KMS-11 (cell line): Measurements from ENCODE around the gene PIGV.

Experiments used
- H2AFZ ChIP-seq: fragments of 200-600 bp; sonication (generic); 2 replicates; pipeline ENCODE4 v1.6.1; 2016; ENCODE audit warnings: antibody characterized with exemption, mixed run types, low read depth
- H3K27ac ChIP-seq: fragments of 200-600 bp; sonication (generic); 2 replicates; pipeline ENCODE4 v1.6.1; 2016; ENCODE audit warnings: mild to moderate bottlenecking, mixed run types
- H3K27me3 ChIP-seq: fragments of 200-600 bp; sonication (generic); 2 replicates; pipeline ENCODE4 v1.6.1; 2017; ENCODE audit warnings: mild to moderate bottlenecking, low read depth, mixed run types, moderate library complexity; ENCODE audit not compliant: insufficient read depth
- H3K36me3 ChIP-seq: fragments of 200-600 bp; sonication (generic); 2 replicates; pipeline ENCODE4 v1.6.1; 2017; ENCODE audit warnings: mild to moderate bottlenecking, mixed run types; ENCODE audit not compliant: insufficient read depth
- H3K4me1 ChIP-seq: fragments of 200-600 bp; sonication (generic); 2 replicates; pipeline ENCODE4 v1.6.1; 2016; ENCODE audit warnings: mild to moderate bottlenecking, low read depth, mixed run types; ENCODE audit not compliant: poor library complexity, severe bottlenecking
- H3K4me2 ChIP-seq: fragments of 200-600 bp; sonication (generic); 2 replicates; pipeline ENCODE4 v1.7.0; 2016; ENCODE audit warnings: mild to moderate bottlenecking, mixed run types
- H3K4me3 ChIP-seq: fragments of 200-600 bp; sonication (generic); IDR thresholded peaks from 2 replicates; pipeline ENCODE4 v1.6.1; 2017; ENCODE audit warnings: low read depth, low read length, mixed read lengths; ENCODE audit not compliant: insufficient read depth
- H3K79me2 ChIP-seq: fragments of 200-600 bp; sonication (generic); 2 replicates; pipeline ENCODE4 v1.6.1; 2016; ENCODE audit warnings: low read depth, mixed run types; ENCODE audit not compliant: insufficient read depth
- H3K9ac ChIP-seq: fragments of 200-600 bp; sonication (generic); 2 replicates; pipeline ENCODE4 v1.6.1; 2016; ENCODE audit warnings: mild to moderate bottlenecking, mixed run types
- H4K20me1 ChIP-seq: fragments of 200-600 bp; sonication (generic); 2 replicates; pipeline ENCODE4 v1.6.1; 2016; ENCODE audit warnings: mild to moderate bottlenecking, mixed run types; ENCODE audit not compliant: insufficient read depth
- CTCF ChIP-seq: fragments of 200-600 bp; sonication (generic); conservative IDR thresholded peaks from 2 replicates; pipeline ENCODE4 v1.6.1; 2017; ENCODE audit warnings: low read depth, mild to moderate bottlenecking, antibody characterized with exemption, low read length, moderate library complexity, mixed read lengths

PIGV gene

GRCh38 chr1:26787706-26788514 lies at the start of gene PIGV:
Gene PIGV, plus strand, starts transcription at chr1:26787950. Its CDS starts 2,866 bp downstream, at chr1:26790816.
- Histone ChIP-seq H3K4me1 (peaks cover 53% of the 10 kb centered on the region), H3K27me3 (peaks cover 10% of the 10 kb centered on the region), H3K9ac (peak within 1 kb of the TSS; percentile 64; the same call in 1 of the 2 replicates), H2AFZ (peak within 1 kb of the TSS; percentile 91), H3K27ac (peak within 1 kb of the TSS; percentile 65), H3K4me3 (peak within 1 kb of the TSS; percentile 81), H3K36me3 (no peaks in the 10 kb centered on the region), H3K4me2 (peak within 1 kb of the TSS; percentile 98), H3K79me2 (peaks cover 4% of the 10 kb centered on the region; the same call in 1 of the 2 replicates), H4K20me1 (no peaks in the 10 kb centered on the region; the same call in 1 of the 2 replicates)
- no peak for TF ChIP-seq CTCF

DNA sequence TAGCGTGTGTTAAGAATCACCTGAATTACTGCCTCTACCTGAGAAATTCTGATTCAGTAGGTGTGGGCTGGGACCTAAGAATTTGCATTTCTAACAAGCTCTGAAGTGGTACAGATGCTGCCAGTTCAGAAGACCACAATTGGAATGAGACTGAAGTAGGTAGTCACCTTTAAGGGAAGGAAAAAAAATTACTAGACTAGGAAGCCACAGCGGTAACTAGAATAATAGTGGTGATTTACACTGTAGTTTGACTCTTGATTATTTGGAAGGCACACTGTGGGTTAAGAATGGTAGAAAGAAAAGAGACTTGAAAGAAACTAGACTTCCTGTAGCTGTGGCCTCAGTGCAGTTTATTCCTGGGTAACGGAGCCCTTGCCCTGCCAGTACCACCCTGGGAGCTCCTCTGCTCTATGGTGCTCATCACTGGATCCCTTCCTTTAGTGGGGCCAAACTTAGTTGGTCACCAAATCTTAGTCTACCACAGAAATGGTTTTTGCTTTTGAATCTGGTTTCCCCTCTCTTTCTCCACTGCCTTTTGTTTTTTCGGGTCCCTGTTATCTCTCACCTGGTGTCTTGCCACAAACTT lies 48.3 kb upstream of the PIGV start:
- H3K9ac ChIP-seq, result no peak overlapping the region
- no peaks in the 10 kb centered on the region for H3K27me3 ChIP-seq
- peaks cover 73% of the 10 kb centered on the region; the same call in 1 of the 2 replicates for H3K79me2 ChIP-seq
- H3K4me2 ChIP-seq, result no peak overlapping the region
- H3K27ac ChIP-seq, result peak overlapping the region; percentile 4; the same call in 1 of the 2 replicates
- H3K4me3 ChIP-seq, result no peak overlapping the region
- H2AFZ ChIP-seq, result no peak overlapping the region
- peaks cover 87% of the 10 kb centered on the region for H3K4me1 ChIP-seq
- peaks cover 10% of the 10 kb centered on the region; the same call in 1 of the 2 replicates for H4K20me1 ChIP-seq
- peaks cover 10% of the 10 kb centered on the region; the same call in 1 of the 2 replicates for H3K36me3 ChIP-seq
- TF ChIP-seq CTCF, result no peak

GRCh38 chr1:26740023-26740634 lies 47.6 kb upstream of the PIGV start:
- H2AFZ ChIP-seq, result no peak overlapping the region
- no peaks in the 10 kb centered on the region for H3K27me3 ChIP-seq
- no peak for TF ChIP-seq CTCF
- peak overlapping the region; percentile 29; the same call in 1 of the 2 replicates for H3K4me2 ChIP-seq
- H3K36me3 ChIP-seq, result peaks cover 10% of the 10 kb centered on the region; the same call in 1 of the 2 replicates
- no peak overlapping the region for H3K9ac ChIP-seq
- H3K79me2 ChIP-seq, result peaks cover 73% of the 10 kb centered on the region; the same call in 1 of the 2 replicates
- H3K4me3 ChIP-seq, result no peak overlapping the region
- H4K20me1 ChIP-seq, result peaks cover 10% of the 10 kb centered on the region; the same call in 1 of the 2 replicates
- peak overlapping the region; percentile 4; the same call in 1 of the 2 replicates for H3K27ac ChIP-seq
- peaks cover 87% of the 10 kb centered on the region for H3K4me1 ChIP-seq

GRCh38 chr1:26740952-26741351 lies 46.8 kb upstream of the PIGV start:
- H3K27ac ChIP-seq, result no peak overlapping the region
- H4K20me1 ChIP-seq, result peaks cover 10% of the 10 kb centered on the region; the same call in 1 of the 2 replicates
- H2AFZ ChIP-seq, result no peak overlapping the region
- H3K4me3 ChIP-seq, result no peak overlapping the region
- H3K4me1 ChIP-seq, result peaks cover 87% of the 10 kb centered on the region
- H3K36me3 ChIP-seq, result peaks cover 11% of the 10 kb centered on the region; the same call in 1 of the 2 replicates
- H3K4me2 ChIP-seq, result no peak overlapping the region
- H3K79me2 ChIP-seq, result peaks cover 73% of the 10 kb centered on the region; the same call in 1 of the 2 replicates
- H3K9ac ChIP-seq, result no peak overlapping the region
- TF ChIP-seq CTCF, result no peak
- no peaks in the 10 kb centered on the region for H3K27me3 ChIP-seq
